Bronchial epithelial cell (primary cell): ENCODE data around the gene CMIP. TPM values are rescaled to one million over a fixed set of nuclear protein-coding genes. Genes with fewer than 3 reads are reported as not detected.

Experiments
- DNase-seq: peaks from one replicate; pipeline ENCODE4 v3.0.0-alpha.2; 2010; ENCODE audit warnings: low read depth
- FAIRE-seq: peaks from 2 replicates; lab custom pipeline; 2011; peaks lifted over from hg19 to GRCh38; lab: Jason Lieb, UNC
- H3K27me3 ChIP-seq: 2 replicates; pipeline ENCODE4 v1.5.1; 2011; ENCODE audit warnings: low read length; ENCODE audit not compliant: control insufficient read depth, insufficient read depth
- H3K36me3 ChIP-seq: 2 replicates; pipeline ENCODE4 v1.5.1; 2011; ENCODE audit warnings: low read length; ENCODE audit not compliant: control insufficient read depth, insufficient read depth
- H3K4me3 ChIP-seq: 2 replicates; pipeline ENCODE4 v1.5.1; 2011; ENCODE audit warnings: mild to moderate bottlenecking, low read depth, low read length, control low read depth
- CTCF ChIP-seq: IDR thresholded peaks from 2 replicates; pipeline ENCODE4 v1.5.1; 2011; ENCODE audit warnings: mild to moderate bottlenecking, moderate library complexity, low read length, control low read depth, inconsistent platforms; ENCODE audit not compliant: insufficient read depth, severe bottlenecking
- total RNA-seq: library from RNA; depleted of rRNA; stranded (reverse); fragments of >200 nt; gene quantifications from 2 replicates; pipeline ENCODE4 v1.2.1, GENCODE V29; 2014

The CMIP gene
- total RNA-seq, 1 donor from 2014 or later = 21.1 TPM

GRCh38 chr16:81466356-81466980 is 21.9 kb downstream of the CMIP start:
- no peak overlapping the region for H3K4me3 ChIP-seq
- FAIRE-seq = no peak
- TF ChIP-seq CTCF = no peak
- H3K27me3 ChIP-seq = no peaks in the 10 kb centered on the region
- peaks cover 18% of the 10 kb centered on the region for H3K36me3 ChIP-seq
- peak; percentile 43 for DNase-seq

GRCh38 chr16:81467072-81467471 is 22.5 kb downstream of the CMIP start:
- Histone ChIP-seq H3K36me3 (peaks cover 21% of the 10 kb centered on the region), H3K27me3 (no peaks in the 10 kb centered on the region), H3K4me3 (no peak overlapping the region)
- no peak for FAIRE-seq
- no peak for DNase-seq
- TF ChIP-seq CTCF = no peak

- peaks cover 25% of the 10 kb centered on the region for H3K36me3 ChIP-seq
- DNase-seq (no peak), FAIRE-seq (no peak)
- H3K27me3 ChIP-seq = no peaks in the 10 kb centered on the region
- no peak overlapping the region for H3K4me3 ChIP-seq
- TF ChIP-seq CTCF = no peak
Measured at GRCh38 chr16:81467815-81468214, 23.2 kb downstream of the CMIP start.

- Histone ChIP-seq H3K27me3 (no peaks in the 10 kb centered on the region), H3K36me3 (peaks cover 26% of the 10 kb centered on the region), H3K4me3 (no peak overlapping the region)
- no peak for TF ChIP-seq CTCF
- FAIRE-seq (no peak), DNase-seq (no peak)
Measured at GRCh38 chr16:81468269-81468902, 23.8 kb downstream of the CMIP start.

GRCh38 chr16:81469183-81469677 is 24.6 kb downstream of the CMIP start:
- Histone ChIP-seq H3K4me3 (no peak overlapping the region), H3K36me3 (peaks cover 25% of the 10 kb centered on the region), H3K27me3 (no peaks in the 10 kb centered on the region)
- DNase-seq (no peak), FAIRE-seq (no peak)
- no peak for TF ChIP-seq CTCF
